ENCODE data around the gene PPFIA1. TPM values are rescaled to one million over a fixed set of nuclear protein-coding genes. Genes with fewer than 3 reads are reported as not detected.
A peak's percentile ranks its signal among the peaks of the same experiment; 100 is the strongest.

Gene PPFIA1
- total and polyA plus RNA-seq, 2 donors (not counting 1 experiment from before 2014, with no cell fraction given): 38.8 to 39.8 TPM

DNA sequence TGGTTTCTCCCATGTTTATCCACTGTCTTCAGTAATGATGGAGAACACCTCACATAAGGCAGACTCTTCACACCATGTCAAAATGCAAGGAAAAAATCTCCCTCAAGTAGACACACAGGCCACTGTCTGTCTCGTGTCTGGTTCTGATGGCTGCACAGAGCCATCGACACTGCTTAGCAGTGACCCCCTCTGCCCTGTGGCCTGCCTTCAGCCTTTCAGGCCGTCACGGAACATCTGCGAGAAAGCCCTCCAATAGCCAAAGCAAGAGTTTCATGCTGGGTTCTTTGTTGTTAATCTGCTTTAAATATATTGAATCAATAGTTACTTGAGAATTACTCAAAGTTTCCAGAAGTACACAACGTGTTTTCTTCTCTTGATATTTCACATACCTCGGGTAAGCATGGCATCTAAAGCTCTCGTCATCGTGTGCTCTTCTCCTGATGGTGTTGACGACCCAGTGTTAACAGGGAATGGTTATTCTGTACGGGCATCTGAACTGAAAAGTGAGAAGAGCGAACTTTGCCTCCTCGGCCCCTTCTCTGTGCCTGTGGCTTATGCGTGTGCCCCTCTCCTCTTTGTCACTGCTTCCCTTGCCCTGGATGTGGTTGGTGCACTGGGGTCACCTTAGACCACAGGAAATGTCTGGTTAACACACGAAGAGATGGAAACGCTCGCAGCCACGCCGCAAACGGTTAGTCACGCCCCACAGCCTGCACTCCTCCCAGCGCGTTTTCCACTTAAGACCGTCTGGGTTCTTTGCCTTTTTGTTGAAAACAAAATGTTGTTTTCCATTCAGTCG, 94.5 kb downstream of the PPFIA1 start:
- no peak overlapping the region for H3K27ac ChIP-seq (ENCODE audit: insufficient read depth, low read length)

DNA sequence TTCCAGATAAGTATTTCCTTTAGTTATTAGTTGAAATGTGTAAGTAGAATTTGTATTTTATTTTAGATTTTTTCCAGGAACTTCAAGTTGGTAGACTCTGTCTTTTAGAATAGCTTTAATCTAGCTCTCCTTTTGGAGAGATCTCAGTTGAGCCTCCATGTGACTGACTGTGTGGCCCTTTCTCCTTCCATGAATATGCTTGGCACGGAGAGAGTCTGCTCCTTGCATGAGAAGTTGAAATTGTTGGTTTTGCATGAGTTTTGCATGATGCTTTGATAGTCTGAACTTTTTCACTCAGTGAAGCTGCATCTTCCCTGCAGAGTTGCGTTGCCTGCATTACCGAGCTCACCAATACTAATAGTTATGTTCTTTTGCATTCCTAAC, 95.0 kb downstream of the PPFIA1 start:
- Histone ChIP-seq H3K27me3 (ENCODE audit: control insufficient read depth, insufficient read depth, low read length) (no peaks in the 10 kb centered on the region), H3K4me2 (ENCODE audit: extremely low read depth, insufficient read depth, low read length) (no peak overlapping the region), H3K36me3 (ENCODE audit: control insufficient read depth, insufficient read depth, low read length) (peaks cover 6% of the 10 kb centered on the region), H2AFZ (ENCODE audit: low read length) (no peak overlapping the region), H3K9ac (ENCODE audit: insufficient read depth, low read length) (no peak overlapping the region), H4K20me1 (ENCODE audit: control insufficient read depth, extremely low read depth, insufficient read depth, low read length) (no peaks in the 10 kb centered on the region), H3K4me1 (ENCODE audit: control insufficient read depth, extremely low read depth, insufficient read depth, low read length) (no peaks in the 10 kb centered on the region), H3K9me3 (ENCODE audit: control insufficient read depth, insufficient read depth, low read depth, low read length) (no peaks in the 10 kb centered on the region), H3K27ac (ENCODE audit: insufficient read depth, low read length) (no peak overlapping the region), H3K4me3 (replicated peaks in 1 of 4; ENCODE audit: control extremely low read depth in 1 of 4, insufficient read depth in 1 of 4, low read depth in 3 of 4, low read length in 4 of 4) (no peak overlapping the region), H3K79me2 (ENCODE audit: control insufficient read depth, insufficient read depth, low read length) (no peaks in the 10 kb centered on the region)
- TF ChIP-seq, protein P1, sequence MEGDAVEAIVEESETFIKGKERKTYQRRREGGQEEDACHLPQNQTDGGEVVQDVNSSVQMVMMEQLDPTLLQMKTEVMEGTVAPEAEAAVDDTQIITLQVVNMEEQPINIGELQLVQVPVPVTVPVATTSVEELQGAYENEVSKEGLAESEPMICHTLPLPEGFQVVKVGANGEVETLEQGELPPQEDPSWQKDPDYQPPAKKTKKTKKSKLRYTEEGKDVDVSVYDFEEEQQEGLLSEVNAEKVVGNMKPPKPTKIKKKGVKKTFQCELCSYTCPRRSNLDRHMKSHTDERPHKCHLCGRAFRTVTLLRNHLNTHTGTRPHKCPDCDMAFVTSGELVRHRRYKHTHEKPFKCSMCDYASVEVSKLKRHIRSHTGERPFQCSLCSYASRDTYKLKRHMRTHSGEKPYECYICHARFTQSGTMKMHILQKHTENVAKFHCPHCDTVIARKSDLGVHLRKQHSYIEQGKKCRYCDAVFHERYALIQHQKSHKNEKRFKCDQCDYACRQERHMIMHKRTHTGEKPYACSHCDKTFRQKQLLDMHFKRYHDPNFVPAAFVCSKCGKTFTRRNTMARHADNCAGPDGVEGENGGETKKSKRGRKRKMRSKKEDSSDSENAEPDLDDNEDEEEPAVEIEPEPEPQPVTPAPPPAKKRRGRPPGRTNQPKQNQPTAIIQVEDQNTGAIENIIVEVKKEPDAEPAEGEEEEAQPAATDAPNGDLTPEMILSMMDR (conservative IDR thresholded peaks at IDR 0.05 in 1 of 2, IDR thresholded peaks at IDR 0.05 in 1 of 2; ENCODE audit: low read depth in 1 of 2, low read length in 2 of 2): no peak
- no peak for TF ChIP-seq EZH2 (IDR thresholded peaks at IDR 0.05; ENCODE audit: low read length, missing control alignments)
- no peak for DNase-seq (ENCODE audit: low read depth in 2 of 2)

More for the DNA sequence above, 94.5 kb downstream of the PPFIA1 start:
- no peak overlapping the region for H3K4me2 ChIP-seq (ENCODE audit: extremely low read depth, insufficient read depth, low read length)
- no peaks in the 10 kb centered on the region for H3K27me3 ChIP-seq (ENCODE audit: control insufficient read depth, insufficient read depth, low read length)
- no peak for TF ChIP-seq EZH2 (IDR thresholded peaks at IDR 0.05; ENCODE audit: low read length, missing control alignments)
- TF ChIP-seq, protein P1 (conservative IDR thresholded peaks at IDR 0.05 in 1 of 2, IDR thresholded peaks at IDR 0.05 in 1 of 2; ENCODE audit: low read depth in 1 of 2, low read length in 2 of 2): no peak
- peaks cover 6% of the 10 kb centered on the region for H3K36me3 ChIP-seq (ENCODE audit: control insufficient read depth, insufficient read depth, low read length)
- no peaks in the 10 kb centered on the region for H3K9me3 ChIP-seq (ENCODE audit: control insufficient read depth, insufficient read depth, low read depth, low read length)
- no peak overlapping the region for H3K4me3 ChIP-seq (replicated peaks in 1 of 4; ENCODE audit: control extremely low read depth in 1 of 4, insufficient read depth in 1 of 4, low read depth in 3 of 4, low read length in 4 of 4)
- DNase-seq (ENCODE audit: low read depth in 2 of 2): no peak
- no peak overlapping the region for H2AFZ ChIP-seq (ENCODE audit: low read length)
- H3K79me2 ChIP-seq (ENCODE audit: control insufficient read depth, insufficient read depth, low read length): no peaks in the 10 kb centered on the region
- no peaks in the 10 kb centered on the region for H3K4me1 ChIP-seq (ENCODE audit: control insufficient read depth, extremely low read depth, insufficient read depth, low read length)
- H3K9ac ChIP-seq (ENCODE audit: insufficient read depth, low read length): no peak overlapping the region
- H4K20me1 ChIP-seq (ENCODE audit: control insufficient read depth, extremely low read depth, insufficient read depth, low read length): no peaks in the 10 kb centered on the region

DNA sequence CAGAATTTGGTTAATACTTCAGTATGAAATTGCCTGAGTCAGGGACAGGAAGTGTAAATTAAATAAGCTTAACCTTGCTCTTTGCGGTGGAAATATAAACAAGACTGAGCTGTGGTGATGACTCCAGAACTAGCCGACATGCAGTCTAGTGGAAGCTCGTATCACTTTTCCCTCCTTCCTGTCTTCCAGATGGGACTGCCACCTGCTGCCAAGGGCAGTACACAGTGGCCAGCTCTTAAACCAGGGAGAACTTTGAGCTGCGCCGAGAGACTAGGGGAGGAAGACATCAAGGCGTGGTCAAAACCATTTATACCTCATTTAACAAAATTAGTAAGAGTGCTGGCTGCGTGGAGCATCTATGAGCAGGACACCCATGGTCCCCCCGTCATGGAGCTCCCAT, 96.6 kb downstream of the PPFIA1 start:
- H3K9ac ChIP-seq (ENCODE audit: insufficient read depth, low read length): no peak overlapping the region
- H2AFZ ChIP-seq (ENCODE audit: low read length): no peak overlapping the region
- H3K27me3 ChIP-seq (ENCODE audit: control insufficient read depth, insufficient read depth, low read length): no peaks in the 10 kb centered on the region
- TF ChIP-seq, protein P1 (conservative IDR thresholded peaks at IDR 0.05 in 1 of 2, IDR thresholded peaks at IDR 0.05 in 1 of 2; ENCODE audit: low read depth in 1 of 2, low read length in 2 of 2): peak in 1 of 2 donors; percentile 17
- no peak for TF ChIP-seq EZH2 (IDR thresholded peaks at IDR 0.05; ENCODE audit: low read length, missing control alignments)
- no peaks in the 10 kb centered on the region for H3K4me1 ChIP-seq (ENCODE audit: control insufficient read depth, extremely low read depth, insufficient read depth, low read length)
- H3K4me2 ChIP-seq (ENCODE audit: extremely low read depth, insufficient read depth, low read length): no peak overlapping the region
- no peak overlapping the region for H3K4me3 ChIP-seq (replicated peaks in 1 of 4; ENCODE audit: control extremely low read depth in 1 of 4, insufficient read depth in 1 of 4, low read depth in 3 of 4, low read length in 4 of 4)
- no peaks in the 10 kb centered on the region for H3K9me3 ChIP-seq (ENCODE audit: control insufficient read depth, insufficient read depth, low read depth, low read length)
- H3K36me3 ChIP-seq (ENCODE audit: control insufficient read depth, insufficient read depth, low read length): peaks cover 4% of the 10 kb centered on the region
- H4K20me1 ChIP-seq (ENCODE audit: control insufficient read depth, extremely low read depth, insufficient read depth, low read length): no peaks in the 10 kb centered on the region
- H3K79me2 ChIP-seq (ENCODE audit: control insufficient read depth, insufficient read depth, low read length): peaks cover 2% of the 10 kb centered on the region
- no peak overlapping the region for H3K27ac ChIP-seq (ENCODE audit: insufficient read depth, low read length)
- peak; percentile 50 to 65 for DNase-seq (ENCODE audit: low read depth in 2 of 2)
